GM12892 (cell line): Measurements from ENCODE around the gene TEAD1.

Experiments
- POLR2A ChIP-seq: IDR thresholded peaks from 2 replicates; pipeline ENCODE4 v1.6.1; 2011; ENCODE audit warnings: low read depth, low read length, control low read depth
- POLR2AphosphoS5 ChIP-seq: IDR thresholded peaks from 2 replicates; pipeline ENCODE4 v1.6.1; 2011; ENCODE audit warnings: low read depth, low read length, control low read depth
- TAF1 ChIP-seq: IDR thresholded peaks from 2 replicates; pipeline ENCODE4 v1.6.1; 2011; ENCODE audit warnings: low read depth, mild to moderate bottlenecking, control low read depth, low read length, borderline replicate concordance

- TF ChIP-seq POLR2A = no peak
- no peak for TF ChIP-seq TAF1
- no peak for TF ChIP-seq POLR2AphosphoS5
These were observed 161.1 kb downstream of the TEAD1 start for GRCh38 chr11:12835286-12835685.
